K562 (cell line): Measurements from ENCODE around the gene FSCN2. TPM values are rescaled to one million over a fixed set of nuclear protein-coding genes. Genes with fewer than 3 reads are reported as not detected.

Source experiments
- ATAC-seq: fragments of 200-7000 bp; cut with Tn5 transposase; 3 replicates; pipeline ENCODE4 v1.9.1; 2020; ENCODE audit warnings: moderate library complexity
- BruUV-seq: library from RNA; stranded (reverse); fragments of 400-500 nt; replicated peaks from 2 replicates; lab custom pipeline; 2021; lab: Mats Ljungman, UMichigan
- CTCF ChIA-PET: fragments of 300-600 bp; formaldehyde crosslinking; extraction: SDS; loops from one replicate; lab custom pipeline; 2021; ENCODE audit warnings: low intra/inter-chr PET ratio; lab: Yijun Ruan, JAX
- POLR2A ChIA-PET: fragments of 300-600, 350-650 bp; sonication (Branson Sonifier 250); formaldehyde crosslinking; extraction: SDS; loops from one replicate; lab custom pipeline; 2021; ENCODE audit warnings: antibody characterized with exemption, inconsistent platforms; lab: Yijun Ruan, JAX
- DNase-seq, 4 experiments: peaks; one replicate each; pipeline versions ENCODE4 v3.0.0 to v3.0.0-alpha.2; 2011 to 2018; ENCODE audit warnings: low spot score in 3 of 4, mixed read lengths in 3 of 4; ENCODE audit errors: extremely low read depth in 1 of 4
- FAIRE-seq: peaks from 2 replicates; lab custom pipeline; 2011; peaks lifted over from hg19 to GRCh38; lab: Jason Lieb, UNC
- H2AFZ ChIP-seq: 2 replicates; pipeline ENCODE4 v1.6.0; 2011; ENCODE audit warnings: low read depth, low read length, control low read depth, inconsistent platforms
- H3K27ac ChIP-seq: fragments of 200-600 bp; 3 replicates; pipeline ENCODE4 v1.8.0; 2011; ENCODE audit warnings: low read depth, mild to moderate bottlenecking, control low read depth, inconsistent platforms, low read length, moderate library complexity, mixed read lengths; ENCODE audit errors: extremely low read depth
- H3K27me3 ChIP-seq, 2 experiments: fragments of 300-600 bp in 1 of 2; 2 replicates in 1 of 2; 3 replicates in 1 of 2; pipeline versions ENCODE4 v1.6.0 to v1.8.0; 2011; ENCODE audit warnings: inconsistent platforms in 2 of 2, low read length in 2 of 2, mild to moderate bottlenecking in 1 of 2, mixed read lengths in 1 of 2, moderate library complexity in 1 of 2; ENCODE audit not compliant: control insufficient read depth in 2 of 2, insufficient read depth in 2 of 2
- H3K36me3 ChIP-seq: fragments of 300-600 bp; 3 replicates; pipeline ENCODE4 v1.8.0; 2011; ENCODE audit warnings: mild to moderate bottlenecking, low read length, inconsistent platforms; ENCODE audit not compliant: control insufficient read depth, insufficient read depth
- H3K4me1 ChIP-seq, 2 experiments: fragments of 200-600 bp in 1 of 2; replicated peaks in 1 of 2; 2 replicates in 1 of 2; 3 replicates in 1 of 2; pipeline versions ENCODE4 v1.5.1 to v1.8.0; 2011; ENCODE audit warnings: inconsistent platforms in 2 of 2, low read length in 2 of 2, mild to moderate bottlenecking in 1 of 2, mixed read lengths in 1 of 2, moderate library complexity in 1 of 2; ENCODE audit not compliant: control insufficient read depth in 2 of 2, insufficient read depth in 2 of 2
- H3K4me2 ChIP-seq: 2 replicates; pipeline ENCODE4 v1.6.1; 2011; ENCODE audit warnings: low read length, control low read depth, inconsistent platforms, mixed read lengths; ENCODE audit not compliant: insufficient read depth
- H3K4me3 ChIP-seq: fragments of 200-600 bp; sonication (generic), shearing (Covaris generic); 2 replicates; pipeline ENCODE4 v1.5.1; 2016; ENCODE audit warnings: control low read depth, inconsistent platforms
- H3K79me2 ChIP-seq: fragments of 200-600 bp; 3 replicates; pipeline ENCODE4 v1.8.0; 2011; ENCODE audit warnings: low read length, inconsistent platforms; ENCODE audit not compliant: control insufficient read depth, insufficient read depth
- H3K9ac ChIP-seq, 2 experiments: 2 replicates each; pipeline versions ENCODE4 v1.6.0 to v1.6.1; 2011; ENCODE audit warnings: low read depth in 2 of 2, low read length in 2 of 2, control low read depth in 1 of 2, inconsistent platforms in 1 of 2, mild to moderate bottlenecking in 1 of 2, mixed read lengths in 1 of 2; ENCODE audit not compliant: insufficient read depth in 1 of 2
- H3K9me1 ChIP-seq: one replicate; pipeline ENCODE4 v1.6.0; 2011; ENCODE audit warnings: inconsistent platforms, mild to moderate bottlenecking, low read length, moderate library complexity; ENCODE audit not compliant: control insufficient read depth, insufficient read depth
- H3K9me3 ChIP-seq: replicated peaks from 2 replicates; pipeline ENCODE4 v1.5.1; 2011; ENCODE audit warnings: low read depth, low read length, inconsistent platforms; ENCODE audit not compliant: control insufficient read depth, insufficient read depth
- H4K20me1 ChIP-seq: replicated peaks from 2 replicates; pipeline ENCODE4 v1.6.1; 2011; ENCODE audit warnings: low read length, inconsistent platforms, mixed read lengths; ENCODE audit not compliant: control insufficient read depth, insufficient read depth
- CREM ChIP-seq: IDR thresholded peaks from 2 replicates; pipeline ENCODE4 v1.6.1; 2014; ENCODE audit warnings: antibody characterized with exemption, low read depth
- MAFG ChIP-seq: fragments of 450-650 bp; conservative IDR thresholded peaks from 2 replicates; pipeline ENCODE4 v1.6.1; 2016; ENCODE audit warnings: missing genetic modification characterization, missing compliant biosample characterization
- MGA ChIP-seq: fragments of 450-650 bp; IDR thresholded peaks from 2 replicates; pipeline ENCODE4 v1.6.1; 2016; ENCODE audit warnings: mild to moderate bottlenecking, moderate library complexity
- ZBTB7A ChIP-seq: IDR thresholded peaks from 2 replicates; pipeline ENCODE4 v1.6.1; 2011; ENCODE audit warnings: low read depth, mild to moderate bottlenecking, low read length, moderate library complexity, borderline replicate concordance; ENCODE audit not compliant: control insufficient read depth
- WGBS: fragments of 100-300 bp; shearing (Covaris generic); methylation state at CpG from one replicate; pipeline ENCODE4 v1.1.6; 2016; ENCODE audit warnings: low coverage, mixed read lengths; ENCODE audit not compliant: insufficient coverage; ENCODE audit errors: missing lambda C conversion rate; 5-methylcytosine and 5-hydroxymethylcytosine counted together
- in situ Hi-C: fragments of 300-500 bp; cut with MboI; formaldehyde crosslinking; loops from 4 replicates; pipeline ENCODE4 v1.15.0; 2018; ENCODE audit warnings: inconsistent platforms, mixed read lengths
- intact Hi-C: fragments of 100-400 bp; cut with micrococcal nuclease; formaldehyde crosslinking; loops from 2 replicates; pipeline ENCODE4 v1.14.2; 2022
- polyA plus RNA-seq, 8 experiments: library from polyadenylated mRNA; depleted of rRNA in 4 of 8; stranded (reverse) in 5 of 8; unstranded in 3 of 8; fragments of >200 nt; fragmentation: Nextera tagmentation in 2 of 8; fragmentation: Illumina TruSeq in 1 of 8; extraction: Ambion mirVana in 2 of 8; extraction: Trizol in 1 of 8; gene quantifications; 2 replicates each; pipeline versions ENCODE4 v1.2.1 to v1.2.3, GENCODE V29; 2011 to 2014; ENCODE audit warnings: inconsistent platforms in 1 of 8, missing spikeins in 1 of 8
- total RNA-seq, 7 experiments: library from RNA; depleted of rRNA in 6 of 7; stranded (reverse); fragments of >200 nt in 6 of 7; fragmentation: Illumina TruSeq in 2 of 7; extraction: Trizol in 2 of 7; gene quantifications; 2 replicates each; pipeline versions ENCODE4 v1.2.1 to v1.2.3, GENCODE V29; 2011 to 2021; ENCODE audit warnings: low replicate concordance in 1 of 7
- TF ChIP-seq, protein P1 (sequence below): sonication (generic); formaldehyde crosslinking; IDR thresholded peaks from 2 replicates; pipeline ENCODE4 v1.8.0; 2023; ENCODE audit warnings: mild to moderate bottlenecking, missing genetic modification reagents

The FSCN2 gene
- total and polyA plus RNA-seq, 9 of the 15 experiments (the other 6 are each of a cell fraction or from before 2014, with no cell fraction given): 0.08 TPM; not detected in 8

GRCh38 chr17:81480140-81481072 is 47.8 kb upstream of the FSCN2 start:
- H3K36me3 ChIP-seq: no peaks in the 10 kb centered on the region
- H4K20me1 ChIP-seq: no peaks in the 10 kb centered on the region
- FAIRE-seq (peak; percentile 91), ATAC-seq (peak; percentile 69), DNase-seq (peak; percentile 54 to 81 (median 64))
- in situ Hi-C loops: loop anchor here (5.0 kb wide), 2 partner anchors 88 to 233 kb away; no protein-coding TSS in a partner anchor
- H2AFZ ChIP-seq: peak overlapping the region; percentile 72
- peak overlapping the region; percentile 59 to 85 for H3K9ac ChIP-seq
- H3K9me3 ChIP-seq: no peaks in the 10 kb centered on the region
- H3K27ac ChIP-seq: peak overlapping the region; percentile 89
- H3K4me3 ChIP-seq: peak overlapping the region; percentile 46
- H3K27me3 ChIP-seq: no peaks in the 10 kb centered on the region; a peak in 1 of 5 replicates
- no peaks in the 10 kb centered on the region for H3K9me1 ChIP-seq
- BruUV-seq: TSS peak; percentile 63
- WGBS: 23% methylated on average over 21 of the region's 21 CpGs
- peaks cover 29 to 72% of the 10 kb centered on the region in 2 experiments for H3K4me1 ChIP-seq
- POLR2A ChIA-PET: interaction anchor here (0.5 to 0.9 kb wide), 4 partner anchors 8 to 194 kb away, joined by 3 to 5 read pairs (median 4); no protein-coding TSS in a partner anchor
- CTCF ChIA-PET: no interaction called here
- H3K4me2 ChIP-seq: peak overlapping the region; percentile 68
- H3K79me2 ChIP-seq: no peaks in the 10 kb centered on the region; the same call in 2 of the 3 replicates
- intact Hi-C loops: loop anchor here (5.0 to 10.0 kb wide), 3 partner anchors 42 to 186 kb away; partner anchors contain the start of gene SLC38A10
- TF ChIP-seq MAFG (tag) (peak; percentile 46; the same call in 1 of the 2 replicates), CREM (0 out of 2 replicates have a peak, but pooled peaks have one; percentile 3), MGA (peak; percentile 72), ZBTB7A (peak; percentile 23; the same call in 1 of the 2 replicates)
- TF ChIP-seq, protein P1, sequence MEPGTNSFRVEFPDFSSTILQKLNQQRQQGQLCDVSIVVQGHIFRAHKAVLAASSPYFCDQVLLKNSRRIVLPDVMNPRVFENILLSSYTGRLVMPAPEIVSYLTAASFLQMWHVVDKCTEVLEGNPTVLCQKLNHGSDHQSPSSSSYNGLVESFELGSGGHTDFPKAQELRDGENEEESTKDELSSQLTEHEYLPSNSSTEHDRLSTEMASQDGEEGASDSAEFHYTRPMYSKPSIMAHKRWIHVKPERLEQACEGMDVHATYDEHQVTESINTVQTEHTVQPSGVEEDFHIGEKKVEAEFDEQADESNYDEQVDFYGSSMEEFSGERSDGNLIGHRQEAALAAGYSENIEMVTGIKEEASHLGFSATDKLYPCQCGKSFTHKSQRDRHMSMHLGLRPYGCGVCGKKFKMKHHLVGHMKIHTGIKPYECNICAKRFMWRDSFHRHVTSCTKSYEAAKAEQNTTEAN (CRISPR knock-in tag): peak; percentile 77; the same call in 1 of the 2 replicates
